Loucy (cell line): Measurements from ENCODE around the gene FGR.

ENCODE experiments used
- EZH2phosphoT487 ChIP-seq: fragments of 200-600 bp; IDR thresholded peaks from 2 replicates; pipeline ENCODE4 v1.6.1; 2018; ENCODE audit warnings: antibody characterized with exemption, mild to moderate bottlenecking, moderate library complexity, borderline replicate concordance
- TF ChIP-seq, protein P1 (sequence below): fragments of 200-600 bp; sonication (generic); conservative IDR thresholded peaks from 2 replicates; pipeline ENCODE4 v1.5.1; 2014; ENCODE audit warnings: mild to moderate bottlenecking, antibody characterized with exemption, low read length

- TF ChIP-seq, protein P1, sequence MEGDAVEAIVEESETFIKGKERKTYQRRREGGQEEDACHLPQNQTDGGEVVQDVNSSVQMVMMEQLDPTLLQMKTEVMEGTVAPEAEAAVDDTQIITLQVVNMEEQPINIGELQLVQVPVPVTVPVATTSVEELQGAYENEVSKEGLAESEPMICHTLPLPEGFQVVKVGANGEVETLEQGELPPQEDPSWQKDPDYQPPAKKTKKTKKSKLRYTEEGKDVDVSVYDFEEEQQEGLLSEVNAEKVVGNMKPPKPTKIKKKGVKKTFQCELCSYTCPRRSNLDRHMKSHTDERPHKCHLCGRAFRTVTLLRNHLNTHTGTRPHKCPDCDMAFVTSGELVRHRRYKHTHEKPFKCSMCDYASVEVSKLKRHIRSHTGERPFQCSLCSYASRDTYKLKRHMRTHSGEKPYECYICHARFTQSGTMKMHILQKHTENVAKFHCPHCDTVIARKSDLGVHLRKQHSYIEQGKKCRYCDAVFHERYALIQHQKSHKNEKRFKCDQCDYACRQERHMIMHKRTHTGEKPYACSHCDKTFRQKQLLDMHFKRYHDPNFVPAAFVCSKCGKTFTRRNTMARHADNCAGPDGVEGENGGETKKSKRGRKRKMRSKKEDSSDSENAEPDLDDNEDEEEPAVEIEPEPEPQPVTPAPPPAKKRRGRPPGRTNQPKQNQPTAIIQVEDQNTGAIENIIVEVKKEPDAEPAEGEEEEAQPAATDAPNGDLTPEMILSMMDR = no peak
- TF ChIP-seq EZH2phosphoT487 = no peak
Observed at GRCh38 chr1:27609210-27609555, 25.8 kb downstream of the FGR start.
